Heart right ventricle (tissue), 16 donors: ENCODE data around the gene DAPP1. TPM values are rescaled to one million over a fixed set of nuclear protein-coding genes. Genes with fewer than 3 reads are reported as not detected.

Experiments
- ATAC-seq, 8 donors: fragments of 200-7000 bp; cut with Tn5 transposase; one replicate each; pipeline ENCODE4 v1.9.1; 2020; ENCODE audit warnings: mild to moderate bottlenecking in 8 of 8, moderate library complexity in 8 of 8, moderate number of reproducible peaks in 1 of 8
- DNase-seq, 2 donors: peaks; one replicate each; pipeline ENCODE4 v3.0.0-alpha.2; 2020
- H3K27ac ChIP-seq, 10 donors: fragments of 200-600 bp; sonication (generic) in 2 of 10; one replicate each; pipeline versions ENCODE4 v1.5.0 to v1.8.0; 2020 to 2022; ENCODE audit warnings: mild to moderate bottlenecking in 3 of 10
- H3K27me3 ChIP-seq, 7 donors: fragments of 200-600 bp; one replicate each; pipeline ENCODE4 v1.8.0; 2021 to 2022; ENCODE audit warnings: mild to moderate bottlenecking in 2 of 7
- H3K36me3 ChIP-seq, 9 donors: fragments of 200-600 bp; sonication (generic) in 1 of 9; one replicate each; pipeline versions ENCODE4 v1.5.0 to v1.8.0; 2020 to 2022; ENCODE audit warnings: mild to moderate bottlenecking in 2 of 9
- H3K4me1 ChIP-seq, 9 donors: fragments of 200-600 bp; sonication (generic) in 1 of 9; one replicate each; pipeline versions ENCODE4 v1.5.0 to v1.8.0; 2020 to 2022; ENCODE audit warnings: mild to moderate bottlenecking in 4 of 9
- H3K4me3 ChIP-seq, 10 donors: fragments of 200-600 bp; sonication (generic) in 2 of 10; one replicate each; pipeline versions ENCODE4 v1.5.0 to v1.8.0; 2020 to 2022; ENCODE audit warnings: mild to moderate bottlenecking in 7 of 10, moderate library complexity in 2 of 10
- H3K9me3 ChIP-seq, 11 donors: fragments of 200-600 bp in 10 of 11; sonication (generic) in 2 of 11; one replicate each; pipeline versions ENCODE4 v1.5.0 to v1.8.0; 2013 to 2022; ENCODE audit warnings: mild to moderate bottlenecking in 2 of 11, control low read depth in 1 of 11, moderate library complexity in 1 of 11
- WGBS, 2 donors: extraction: QIAGEN DNeasy Blood & Tissue Kit; methylation state at CpG; one replicate each; pipeline ENCODE4 v1.1.7; 2013; ENCODE audit warnings: inconsistent platforms in 1 of 2; 5-methylcytosine and 5-hydroxymethylcytosine counted together
- intact Hi-C, 10 donors: fragments of 100-400 bp; cut with DNase I; formaldehyde crosslinking; loops; one replicate each; pipeline versions ENCODE4 v1.11.1 to v1.14.2; 2022
- polyA plus RNA-seq, 2 donors: library from polyadenylated mRNA; stranded (reverse); fragments of 200-250 nt; gene quantifications; one replicate each; pipeline ENCODE4 v1.2.3, GENCODE V29; 2013
- total RNA-seq, 10 donors: library from RNA; stranded (reverse); fragmentation: NEBNext Ultra II Directional in 3 of 10; extraction: Animal tissue kit (Norgen Biotek cat#: 25700) in 3 of 10; gene quantifications; one replicate each; pipeline versions ENCODE4 v1.2.1 to v1.2.4, GENCODE V29; 2021 to 2023
- TF ChIP-seq, protein P1 (sequence below), 9 donors: fragments of 200-600 bp; sonication (generic) in 2 of 9; IDR thresholded peaks; one replicate each; pipeline versions ENCODE4 v1.5.0 to v1.8.0; 2021 to 2022; ENCODE audit warnings: antibody characterized with exemption in 9 of 9, mild to moderate bottlenecking in 5 of 9, moderate library complexity in 1 of 9
- donor health status: Arrhythmogenic right ventricular cardiomyopathy.
- donor health status: ischemic (EF 13 %, LVEDD 7.1; RV severe dilation, severe dysfunction).
- donor health status: healthy with polysubstance abuse.
- donor health status: DM: no; HTN: yes; CAD: no.
- donor health status: DM: no; HTN: no; CAD: no.
- donor health status: ischemic (EF 25% LVEDD 6.9; RV normal size, moderate dysfunction).
- donor health status: ischemic (EF 25% LVEDD 5.7; RV mildly dilated, moderate dysfunction).
- donor health status: healthy.
- donor health status: DM: yes; HTN: yes; CAD: no.
- donor health status: Ischemic cardiomyopathy.
- donor health status: ischemic (EF 35%, LVEDD 5.7; RV mildly dilated, moderate dysfunction).
- donor health status: nonischemic (EF 11% LVEDD 7.7; RV severe dilation, severe dysfunction).
- donor health status: DM: yes; HTN: yes; CAD: no.
- donor health status: PGD.
- donor health status: ischemic (EF 29% LVEDD 5.4; RV normal size, mild dysfunction).
- donor health status: nonischemic (EF 23%, LVEDD 6.1; RV moderate dilation, normal function).

The DAPP1 gene
- total and polyA plus RNA-seq, 12 donors: 0.16 to 5.4 (median 0.34) TPM; not detected in 1

GRCh38 chr4:99855678-99856077 lies 39.1 kb downstream of the DAPP1 start:
- peaks cover 0 to 7% (median 0%) of the 10 kb centered on the region in 7 donors for H3K27me3 ChIP-seq
- 71 to 77% methylated on average over 1 of the region's 1 CpG for WGBS, 2 donors
- ATAC-seq (peak in 2 of 8 donors; percentile 27 to 66), DNase-seq (no peak)
- TF ChIP-seq, protein P1, sequence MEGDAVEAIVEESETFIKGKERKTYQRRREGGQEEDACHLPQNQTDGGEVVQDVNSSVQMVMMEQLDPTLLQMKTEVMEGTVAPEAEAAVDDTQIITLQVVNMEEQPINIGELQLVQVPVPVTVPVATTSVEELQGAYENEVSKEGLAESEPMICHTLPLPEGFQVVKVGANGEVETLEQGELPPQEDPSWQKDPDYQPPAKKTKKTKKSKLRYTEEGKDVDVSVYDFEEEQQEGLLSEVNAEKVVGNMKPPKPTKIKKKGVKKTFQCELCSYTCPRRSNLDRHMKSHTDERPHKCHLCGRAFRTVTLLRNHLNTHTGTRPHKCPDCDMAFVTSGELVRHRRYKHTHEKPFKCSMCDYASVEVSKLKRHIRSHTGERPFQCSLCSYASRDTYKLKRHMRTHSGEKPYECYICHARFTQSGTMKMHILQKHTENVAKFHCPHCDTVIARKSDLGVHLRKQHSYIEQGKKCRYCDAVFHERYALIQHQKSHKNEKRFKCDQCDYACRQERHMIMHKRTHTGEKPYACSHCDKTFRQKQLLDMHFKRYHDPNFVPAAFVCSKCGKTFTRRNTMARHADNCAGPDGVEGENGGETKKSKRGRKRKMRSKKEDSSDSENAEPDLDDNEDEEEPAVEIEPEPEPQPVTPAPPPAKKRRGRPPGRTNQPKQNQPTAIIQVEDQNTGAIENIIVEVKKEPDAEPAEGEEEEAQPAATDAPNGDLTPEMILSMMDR (IDR thresholded peaks at IDR 0.05): no peak
- H3K36me3 ChIP-seq: peaks cover 0 to 7% (median 0%) of the 10 kb centered on the region in 9 donors
- H3K27ac ChIP-seq: peak overlapping the region in 1 of 10 donors; percentile 86
- peaks cover 0 to 53% (median 0%) of the 10 kb centered on the region in 9 donors for H3K4me1 ChIP-seq
- H3K4me3 ChIP-seq: no peak overlapping the region
- intact Hi-C loops: no loop called here
- H3K9me3 ChIP-seq: no peaks in the 10 kb centered on the region

DNA sequence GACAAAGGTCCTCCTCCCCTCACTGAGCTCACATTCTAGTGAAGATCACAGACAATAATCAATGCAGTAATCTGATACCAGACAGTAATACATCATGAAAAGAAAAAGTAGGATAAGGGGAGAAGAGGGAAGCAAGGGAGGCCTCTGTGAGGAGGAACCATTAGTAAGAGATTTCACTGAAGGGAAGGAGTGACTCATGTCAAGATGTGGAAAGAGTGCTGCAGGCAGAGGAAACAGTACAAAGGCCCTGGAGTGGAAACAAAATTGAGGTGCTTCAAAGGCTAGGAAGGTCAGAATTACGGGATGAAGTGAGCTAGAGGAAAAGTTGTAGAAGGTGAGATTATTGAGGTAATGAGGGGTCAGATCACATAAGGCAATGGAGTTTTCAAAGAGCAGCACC lies 39.5 kb downstream of the DAPP1 start:
- H3K4me3 ChIP-seq: no peak overlapping the region
- H3K9me3 ChIP-seq: no peaks in the 10 kb centered on the region
- DNase-seq: no peak
- WGBS, 2 donors: 51 to 61% methylated on average over 1 of the region's 1 CpG
- ATAC-seq: peak in 4 of 8 donors; percentile 46 to 65 (median 55)
- H3K27ac ChIP-seq: peak overlapping the region in 1 of 10 donors; percentile 86
- H3K36me3 ChIP-seq: peaks cover 0 to 7% (median 0%) of the 10 kb centered on the region in 9 donors
- peaks cover 0 to 50% (median 0%) of the 10 kb centered on the region in 9 donors for H3K4me1 ChIP-seq
- peaks cover 0 to 7% (median 0%) of the 10 kb centered on the region in 7 donors for H3K27me3 ChIP-seq
- intact Hi-C loops: no loop called here
- TF ChIP-seq, protein P1 (IDR thresholded peaks at IDR 0.05): no peak

- ATAC-seq (peak in 1 of 8 donors; percentile 25), DNase-seq (no peak)
- H3K27ac ChIP-seq: peak overlapping the region in 1 of 10 donors; percentile 86
- TF ChIP-seq, protein P1 (IDR thresholded peaks at IDR 0.05): no peak
- peaks cover 0 to 7% (median 0%) of the 10 kb centered on the region in 9 donors for H3K36me3 ChIP-seq
- H3K4me1 ChIP-seq: peaks cover 0 to 44% (median 0%) of the 10 kb centered on the region in 9 donors
- peaks cover 0 to 7% (median 0%) of the 10 kb centered on the region in 7 donors for H3K27me3 ChIP-seq
- intact Hi-C loops: no loop called here
- no peak overlapping the region for H3K4me3 ChIP-seq
- 54 to 66% methylated on average over 3 of the region's 3 CpGs for WGBS, 2 donors
- H3K9me3 ChIP-seq: no peaks in the 10 kb centered on the region
Measured at GRCh38 chr4:99857307-99857706, 40.7 kb downstream of the DAPP1 start.

DNA sequence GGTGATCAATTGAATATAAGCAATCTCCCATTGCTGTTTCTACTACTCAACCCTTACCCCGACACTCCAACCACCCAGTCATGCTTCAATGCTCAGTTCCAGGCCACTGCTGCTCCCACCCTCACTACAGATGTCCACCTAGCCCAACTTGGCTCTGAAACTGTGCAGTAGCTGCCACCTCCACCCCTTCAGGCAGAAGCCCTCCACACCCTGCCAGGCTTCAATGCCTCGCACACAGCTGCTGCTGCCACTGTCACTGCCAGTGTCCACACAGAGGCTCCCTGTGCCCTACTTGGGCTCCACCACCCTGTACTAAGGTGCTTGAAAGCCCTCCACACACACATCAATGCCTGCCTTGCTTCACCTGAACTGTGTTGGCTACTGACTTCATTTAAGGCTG lies 43.0 kb downstream of the DAPP1 start:
- WGBS, 2 donors: 87 to 91% methylated on average over 2 of the region's 2 CpGs
- no peak overlapping the region for H3K27ac ChIP-seq
- DNase-seq: no peak
- no peak for ATAC-seq
- peaks cover 0 to 39% (median 0%) of the 10 kb centered on the region in 9 donors for H3K4me1 ChIP-seq
- no peak overlapping the region for H3K4me3 ChIP-seq
- H3K27me3 ChIP-seq: peaks cover 0 to 7% (median 0%) of the 10 kb centered on the region in 7 donors
- intact Hi-C loops: no loop called here
- H3K36me3 ChIP-seq: peaks cover 0 to 15% (median 0%) of the 10 kb centered on the region in 9 donors
- TF ChIP-seq, protein P1 (IDR thresholded peaks at IDR 0.05): no peak
- H3K9me3 ChIP-seq: no peaks in the 10 kb centered on the region
